GM11168 (cell line): ENCODE results near the gene ATP6V1E1.

ENCODE experiments used
- in situ Hi-C: fragments of 300-500 bp; cut with MboI; formaldehyde crosslinking; loops from one replicate; pipeline ENCODE4 v1.12.0; 2022; ENCODE audit warnings: low sequenced_read_pairs; ENCODE audit not compliant: unreplicated experiment

The ATP6V1E1 gene

DNA sequence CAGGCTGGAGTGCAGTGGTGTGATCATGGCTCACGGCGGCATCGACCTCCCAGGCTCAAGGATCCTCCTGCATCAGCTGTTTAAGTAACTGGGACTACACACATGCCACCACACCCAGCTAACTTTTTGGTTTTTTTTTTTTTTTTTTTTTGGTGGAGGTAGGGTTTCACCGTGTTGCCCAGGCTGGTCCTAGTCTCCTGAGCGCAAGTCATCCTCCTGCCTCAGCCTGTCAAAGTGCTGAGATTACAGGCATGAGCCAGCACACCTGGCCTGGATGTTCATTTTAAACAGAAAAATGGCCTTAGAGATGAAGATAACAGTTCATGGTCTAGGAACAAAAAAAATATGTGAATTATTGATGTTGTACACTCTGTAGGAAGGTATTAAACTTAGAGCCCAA is 78.9 kb downstream of the ATP6V1E1 start:
- in situ Hi-C loops: no loop called here

DNA sequence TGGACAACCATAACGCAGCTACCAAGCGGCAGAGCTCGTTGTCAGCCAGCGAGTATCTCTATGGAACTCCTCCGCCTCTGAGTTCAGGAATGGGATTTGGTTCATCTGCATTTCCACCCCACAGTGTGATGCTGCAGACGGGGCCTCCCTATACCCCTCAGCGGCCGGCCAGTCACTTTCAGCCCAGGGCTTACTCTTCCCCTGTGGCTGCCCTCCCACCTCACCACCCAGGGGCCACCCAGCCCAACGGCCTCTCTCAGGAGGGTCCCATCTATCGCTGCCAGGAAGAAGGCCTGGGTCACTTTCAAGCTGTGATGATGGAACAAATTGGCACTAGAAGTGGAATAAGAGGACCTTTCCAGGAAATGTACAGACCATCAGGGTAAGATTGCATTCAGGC is 79.4 kb downstream of the ATP6V1E1 start:
- in situ Hi-C loops: no loop called here

DNA sequence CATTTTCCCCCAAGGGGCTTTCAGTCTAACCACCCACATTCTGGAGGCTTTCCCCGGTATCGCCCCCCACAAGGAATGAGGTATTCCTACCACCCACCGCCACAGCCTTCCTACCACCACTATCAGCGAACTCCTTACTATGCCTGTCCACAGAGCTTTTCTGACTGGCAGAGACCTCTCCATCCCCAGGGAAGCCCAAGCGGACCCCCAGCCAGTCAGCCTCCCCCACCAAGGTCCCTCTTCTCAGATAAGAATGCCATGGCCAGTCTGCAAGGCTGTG is 79.9 kb downstream of the ATP6V1E1 start:
- in situ Hi-C loops: no loop called here

DNA sequence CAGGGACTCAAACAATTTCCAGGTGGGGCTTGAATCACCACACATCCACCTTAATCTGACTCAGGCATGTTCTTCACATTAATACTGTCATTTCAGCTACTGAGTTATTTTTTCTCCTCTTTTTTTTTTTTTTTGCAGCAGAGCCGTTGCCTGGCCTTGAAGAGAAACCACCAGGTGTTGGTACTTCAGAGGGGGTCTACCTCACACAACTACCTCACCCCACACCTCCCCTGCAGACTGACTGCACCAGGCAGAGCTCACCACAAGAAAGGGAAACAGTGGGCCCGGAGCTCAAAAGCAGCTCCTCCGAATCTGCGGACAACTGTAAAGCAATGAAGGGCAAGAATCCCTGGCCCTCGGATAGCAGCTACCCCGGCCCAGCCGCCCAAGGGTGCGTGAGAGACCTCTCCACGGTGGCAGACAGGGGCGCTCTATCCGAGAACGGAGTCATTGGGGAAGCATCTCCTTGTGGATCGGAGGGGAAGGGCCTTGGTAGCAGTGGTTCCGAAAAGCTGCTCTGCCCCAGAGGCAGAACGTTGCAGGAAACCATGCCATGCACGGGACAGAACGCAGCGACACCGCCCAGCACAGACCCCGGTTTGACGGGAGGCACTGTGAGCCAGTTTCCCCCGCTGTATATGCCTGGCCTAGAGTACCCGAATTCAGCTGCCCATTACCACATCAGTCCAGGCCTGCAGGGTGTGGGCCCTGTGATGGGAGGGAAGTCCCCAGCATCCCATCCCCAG is 80.4 kb downstream of the ATP6V1E1 start:
- in situ Hi-C loops: no loop called here

DNA sequence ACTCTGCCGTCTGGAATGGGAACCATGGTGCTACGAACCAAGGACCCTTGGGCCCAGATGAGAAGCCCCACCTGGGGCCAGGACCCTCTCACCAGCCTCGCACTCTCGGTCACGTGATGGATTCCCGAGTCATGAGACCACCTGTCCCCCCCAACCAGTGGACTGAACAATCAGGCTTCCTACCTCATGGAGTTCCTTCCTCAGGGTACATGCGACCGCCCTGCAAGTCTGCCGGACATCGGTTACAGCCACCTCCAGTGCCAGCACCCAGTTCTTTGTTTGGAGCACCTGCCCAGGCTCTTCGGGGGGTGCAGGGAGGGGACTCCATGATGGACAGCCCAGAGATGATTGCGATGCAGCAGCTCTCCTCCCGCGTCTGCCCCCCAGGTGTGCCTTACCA is 86.1 kb downstream of the ATP6V1E1 start:
- in situ Hi-C loops: no loop called here
